Measurements from ENCODE around the gene ZBTB12.

Gene ZBTB12

DNA sequence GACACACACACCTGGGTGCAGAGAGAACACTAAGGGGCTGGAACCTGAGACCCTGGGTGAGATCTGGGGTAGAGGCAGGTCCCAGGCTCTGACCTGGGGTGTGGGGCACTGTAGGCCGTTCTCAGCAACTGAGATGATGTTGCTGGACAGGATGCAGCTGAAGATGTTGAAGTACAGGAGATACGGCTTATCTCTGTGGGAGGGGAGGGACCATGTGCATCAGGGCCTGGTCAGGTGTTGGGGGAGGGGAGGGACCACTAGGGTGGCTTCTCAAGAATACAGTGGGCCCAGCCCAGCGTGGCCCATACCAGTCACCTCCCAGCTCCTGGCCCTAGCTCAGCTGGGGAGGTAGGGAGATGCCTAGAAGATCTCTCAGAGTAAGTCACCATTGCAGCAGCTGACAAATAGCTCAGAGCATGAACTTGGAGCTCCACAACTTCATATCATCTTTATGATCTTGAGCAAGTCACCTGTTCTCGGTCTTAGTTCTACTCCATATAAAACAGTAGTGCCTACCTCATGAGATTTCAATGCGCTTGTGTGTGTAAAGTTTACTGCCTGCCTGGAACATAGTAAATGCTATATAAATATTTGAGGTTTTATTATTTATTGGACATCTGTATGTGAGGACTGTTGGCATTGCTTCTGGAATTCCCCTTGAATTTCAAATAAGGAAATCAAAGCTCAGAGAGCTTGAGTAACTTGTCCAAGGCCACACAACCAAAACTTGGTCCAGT lies 26.9 kb downstream of the ZBTB12 start:
- no peaks in the 10 kb centered on the region for H3K9me3 ChIP-seq (ENCODE audit: low read length)
- H3K9ac ChIP-seq (ENCODE audit: low read length) = no peak overlapping the region
- H3K27me3 ChIP-seq (ENCODE audit: insufficient read depth, low read length) = no peaks in the 10 kb centered on the region
- no peaks in the 10 kb centered on the region for H4K20me1 ChIP-seq (ENCODE audit: insufficient read depth, low read length)
- no peaks in the 10 kb centered on the region for H3K4me1 ChIP-seq (ENCODE audit: insufficient read depth, low read length, severe bottlenecking)
- no peaks in the 10 kb centered on the region for H3K79me2 ChIP-seq (ENCODE audit: insufficient read depth, low read length)
- no peak overlapping the region for H2AFZ ChIP-seq (ENCODE audit: low read length)
- no peaks in the 10 kb centered on the region for H3F3A ChIP-seq (ENCODE audit: insufficient read depth, low read length)
- H3K4me2 ChIP-seq (ENCODE audit: low read length) = no peak overlapping the region
- peaks cover 6% of the 10 kb centered on the region for H3K36me3 ChIP-seq (ENCODE audit: insufficient read depth, low read length)
- no peaks in the 10 kb centered on the region for H3K9me2 ChIP-seq (ENCODE audit: low read depth, low read length)
- H3K4me3 ChIP-seq (ENCODE audit: low read depth, low read length, poor library complexity, severe bottlenecking) = no peak overlapping the region
- no peak overlapping the region for H3K27ac ChIP-seq (ENCODE audit: low read depth, low read length, poor library complexity, severe bottlenecking)
- TF ChIP-seq, protein P1, sequence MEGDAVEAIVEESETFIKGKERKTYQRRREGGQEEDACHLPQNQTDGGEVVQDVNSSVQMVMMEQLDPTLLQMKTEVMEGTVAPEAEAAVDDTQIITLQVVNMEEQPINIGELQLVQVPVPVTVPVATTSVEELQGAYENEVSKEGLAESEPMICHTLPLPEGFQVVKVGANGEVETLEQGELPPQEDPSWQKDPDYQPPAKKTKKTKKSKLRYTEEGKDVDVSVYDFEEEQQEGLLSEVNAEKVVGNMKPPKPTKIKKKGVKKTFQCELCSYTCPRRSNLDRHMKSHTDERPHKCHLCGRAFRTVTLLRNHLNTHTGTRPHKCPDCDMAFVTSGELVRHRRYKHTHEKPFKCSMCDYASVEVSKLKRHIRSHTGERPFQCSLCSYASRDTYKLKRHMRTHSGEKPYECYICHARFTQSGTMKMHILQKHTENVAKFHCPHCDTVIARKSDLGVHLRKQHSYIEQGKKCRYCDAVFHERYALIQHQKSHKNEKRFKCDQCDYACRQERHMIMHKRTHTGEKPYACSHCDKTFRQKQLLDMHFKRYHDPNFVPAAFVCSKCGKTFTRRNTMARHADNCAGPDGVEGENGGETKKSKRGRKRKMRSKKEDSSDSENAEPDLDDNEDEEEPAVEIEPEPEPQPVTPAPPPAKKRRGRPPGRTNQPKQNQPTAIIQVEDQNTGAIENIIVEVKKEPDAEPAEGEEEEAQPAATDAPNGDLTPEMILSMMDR (IDR thresholded peaks at IDR 0.05; ENCODE audit: low read length) = no peak
- no peak for TF ChIP-seq EZH2 (IDR thresholded peaks at IDR 0.05; ENCODE audit: borderline replicate concordance, low read length)

DNA sequence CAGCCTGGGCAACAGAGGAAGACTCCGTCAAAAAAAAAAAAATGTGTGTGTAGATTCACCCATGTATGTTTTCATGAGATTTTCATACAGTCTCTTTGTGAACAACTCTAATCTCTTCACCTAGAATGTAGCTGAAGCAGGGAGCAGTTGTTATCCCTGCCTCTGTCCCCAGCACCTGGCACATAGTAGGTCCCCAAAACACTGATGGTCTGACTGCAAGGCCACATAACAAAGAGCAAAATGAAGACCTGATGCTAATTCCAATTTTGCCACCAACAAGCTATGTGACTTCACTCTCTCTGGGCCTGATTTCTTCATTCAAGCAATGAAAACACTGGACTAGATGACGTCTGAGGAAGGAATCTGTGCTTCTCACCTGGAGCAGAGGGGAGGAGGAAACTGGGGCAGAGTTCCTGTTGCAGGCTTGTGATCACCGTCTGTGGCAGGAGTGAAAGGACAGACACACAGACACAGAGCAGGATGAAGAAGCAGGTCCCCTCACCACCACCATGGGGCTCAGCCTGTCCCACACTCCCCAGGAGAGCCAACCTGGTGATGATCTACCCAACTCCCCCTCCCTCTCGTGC lies 27.7 kb downstream of the ZBTB12 start:
- Histone ChIP-seq H2AFZ (ENCODE audit: low read length) (no peak overlapping the region), H3K4me3 (ENCODE audit: low read depth, low read length, poor library complexity, severe bottlenecking) (no peak overlapping the region), H4K20me1 (ENCODE audit: insufficient read depth, low read length) (no peaks in the 10 kb centered on the region), H3K4me2 (ENCODE audit: low read length) (no peak overlapping the region), H3K9me3 (ENCODE audit: low read length) (no peaks in the 10 kb centered on the region), H3F3A (ENCODE audit: insufficient read depth, low read length) (no peaks in the 10 kb centered on the region), H3K4me1 (ENCODE audit: insufficient read depth, low read length, severe bottlenecking) (no peaks in the 10 kb centered on the region), H3K9me2 (ENCODE audit: low read depth, low read length) (no peaks in the 10 kb centered on the region), H3K79me2 (ENCODE audit: insufficient read depth, low read length) (no peaks in the 10 kb centered on the region), H3K36me3 (ENCODE audit: insufficient read depth, low read length) (no peaks in the 10 kb centered on the region), H3K9ac (ENCODE audit: low read length) (no peak overlapping the region), H3K27ac (ENCODE audit: low read depth, low read length, poor library complexity, severe bottlenecking) (no peak overlapping the region), H3K27me3 (ENCODE audit: insufficient read depth, low read length) (no peaks in the 10 kb centered on the region)
- TF ChIP-seq EZH2 (IDR thresholded peaks at IDR 0.05; ENCODE audit: borderline replicate concordance, low read length) = no peak
- TF ChIP-seq, protein P1 (IDR thresholded peaks at IDR 0.05; ENCODE audit: low read length) = no peak

DNA sequence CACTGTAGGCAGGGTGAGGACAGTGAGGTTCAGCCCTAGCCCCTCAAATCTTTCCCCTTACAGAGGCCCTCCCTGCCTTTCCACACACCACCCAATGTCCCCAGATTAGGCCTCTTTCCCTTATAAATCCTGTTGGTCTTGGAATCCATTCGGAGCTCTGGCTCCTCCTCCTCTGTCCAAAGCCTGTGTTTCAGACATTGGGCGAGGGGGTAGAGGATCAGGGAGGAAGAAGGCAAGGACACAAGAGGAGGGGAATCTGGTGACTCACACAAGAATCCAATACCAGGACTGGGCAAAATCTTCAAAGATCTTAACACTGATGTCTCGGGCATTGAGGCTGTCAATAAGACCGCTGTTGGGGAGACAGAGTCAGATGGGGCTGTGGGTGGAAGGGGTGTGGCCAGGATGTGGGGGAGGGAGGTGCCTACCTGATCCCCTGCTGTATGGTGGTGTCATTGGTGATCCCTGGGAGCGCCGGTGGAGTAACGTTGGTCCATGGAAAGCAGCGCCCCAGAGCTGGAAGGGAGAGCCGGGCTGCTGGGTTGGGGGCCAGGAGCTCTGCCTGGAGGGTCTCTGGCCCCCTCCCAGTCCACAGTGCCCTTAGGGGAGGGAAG lies 30.7 kb downstream of the ZBTB12 start:
- Histone ChIP-seq H3K36me3 (ENCODE audit: insufficient read depth, low read length) (no peaks in the 10 kb centered on the region), H3K27me3 (ENCODE audit: insufficient read depth, low read length) (no peaks in the 10 kb centered on the region), H3K79me2 (ENCODE audit: insufficient read depth, low read length) (no peaks in the 10 kb centered on the region), H3F3A (ENCODE audit: insufficient read depth, low read length) (no peaks in the 10 kb centered on the region), H3K9me3 (ENCODE audit: low read length) (no peaks in the 10 kb centered on the region), H3K4me3 (ENCODE audit: low read depth, low read length, poor library complexity, severe bottlenecking) (no peak overlapping the region), H2AFZ (ENCODE audit: low read length) (no peak overlapping the region), H4K20me1 (ENCODE audit: insufficient read depth, low read length) (no peaks in the 10 kb centered on the region), H3K9ac (ENCODE audit: low read length) (no peak overlapping the region), H3K4me2 (ENCODE audit: low read length) (no peak overlapping the region), H3K9me2 (ENCODE audit: low read depth, low read length) (no peaks in the 10 kb centered on the region), H3K27ac (ENCODE audit: low read depth, low read length, poor library complexity, severe bottlenecking) (no peak overlapping the region), H3K4me1 (ENCODE audit: insufficient read depth, low read length, severe bottlenecking) (no peaks in the 10 kb centered on the region)
- TF ChIP-seq, protein P1 (IDR thresholded peaks at IDR 0.05; ENCODE audit: low read length) = no peak
- TF ChIP-seq EZH2 (IDR thresholded peaks at IDR 0.05; ENCODE audit: borderline replicate concordance, low read length) = no peak

Data from OCI-LY1 (cell line).